Measurements from ENCODE around the gene TMEM51. TPM values are rescaled to one million over a fixed set of nuclear protein-coding genes. Genes with fewer than 3 reads are reported as not detected.
A peak's percentile ranks its signal among the peaks of the same experiment; 100 is the strongest.

The TMEM51 gene
- total and polyA plus RNA-seq, 2 of the 4 experiments (the other 2 are of a cell fraction): 2.7 to 10.2 TPM

- Histone ChIP-seq H2AK9ac (replicated peaks; ENCODE audit: low read depth, low read length, poor library complexity) (peak overlapping the region; percentile 70), H2BK5ac (ENCODE audit: low read depth, low read length, poor library complexity, severe bottlenecking) (no peak overlapping the region), H3K4me1 (ENCODE audit: control insufficient read depth, insufficient read depth, low read length) (no peaks in the 10 kb centered on the region), H2BK120ac (ENCODE audit: low read depth, low read length) (no peak overlapping the region), H2BK15ac (ENCODE audit: low read depth, low read length) (no peak overlapping the region), H3K36me3 (ENCODE audit: control insufficient read depth, insufficient read depth, low read length) (no peaks in the 10 kb centered on the region), H2AFZ (replicated peaks; ENCODE audit: low read length, poor library complexity) (peak overlapping the region; percentile 49), H4K91ac (ENCODE audit: insufficient read depth, low read depth, low read length) (no peak overlapping the region), H3K9ac (ENCODE audit: low read depth, low read length) (no peak overlapping the region), H3K4ac (ENCODE audit: low read depth, low read length) (no peak overlapping the region), H3K79me1 (ENCODE audit: low read depth in 1 of 2, low read length in 2 of 2) (no peaks in the 10 kb centered on the region), H4K8ac (ENCODE audit: low read depth in 2 of 2, low read length in 2 of 2) (no peak overlapping the region), H3K4me2 (ENCODE audit: low read depth, low read length) (no peak overlapping the region), H2BK20ac (ENCODE audit: low read depth, low read length) (no peak overlapping the region), H3K9me3 (ENCODE audit: control insufficient read depth, insufficient read depth, low read length) (no peaks in the 10 kb centered on the region), H3K56ac (ENCODE audit: extremely low read depth, insufficient read depth, low read length) (no peak overlapping the region), H3K18ac (ENCODE audit: low read depth, low read length) (no peak overlapping the region), H4K20me1 (ENCODE audit: insufficient read depth, low read length) (no peaks in the 10 kb centered on the region), H2AK5ac (ENCODE audit: low read depth, low read length) (no peak overlapping the region), H3K14ac (replicated peaks; ENCODE audit: low read depth, low read length) (no peak overlapping the region), H3K4me3 (ENCODE audit: insufficient read depth, low read depth, low read length) (no peak overlapping the region), H3K23ac (ENCODE audit: low read depth, low read length) (no peak overlapping the region), H4K5ac (ENCODE audit: low read depth, low read length) (no peak overlapping the region), H3K27ac (ENCODE audit: insufficient read depth, low read length) (no peak overlapping the region), H3K9me1 (ENCODE audit: insufficient read depth, low read length) (no peaks in the 10 kb centered on the region; the same call in 1 of the 2 replicates), H3K27me3 (ENCODE audit: control insufficient read depth, insufficient read depth, low read length) (no peaks in the 10 kb centered on the region)
- dilution Hi-C loops (cut with HindIII; ENCODE audit: low sequenced_read_pairs, unreplicated experiment): no loop called here
- ChIA-PET CTCF (interaction anchor here (1.0 kb wide), 1 partner anchor 41 kb away, joined by 4 read pairs; no protein-coding TSS in a partner anchor), POLR2A (ENCODE audit: unreplicated experiment) (no interaction called here)
- TF ChIP-seq SMC3 (IDR thresholded peaks at IDR 0.05; ENCODE audit: low read depth, low read length): no peak
- TF ChIP-seq MAFK (IDR thresholded peaks at IDR 0.05; ENCODE audit: low read depth, low read length): no peak
- TF ChIP-seq POLR2A (IDR thresholded peaks at IDR 0.05; ENCODE audit: low read depth, low read length): no peak
- no peak for TF ChIP-seq BHLHE40 (IDR thresholded peaks at IDR 0.05; ENCODE audit: low read depth, low read length)
- no peak for TF ChIP-seq CHD1 (IDR thresholded peaks at IDR 0.05; ENCODE audit: low read depth, low read length)
- no peak for TF ChIP-seq MAZ (IDR thresholded peaks at IDR 0.05; ENCODE audit: borderline replicate concordance, low read depth, low read length)
- TF ChIP-seq NFE2L2 (IDR thresholded peaks at IDR 0.05; ENCODE audit: low read depth, low read length): no peak
- TF ChIP-seq CEBPB (IDR thresholded peaks at IDR 0.05; ENCODE audit: low read depth, low read length): no peak
- TF ChIP-seq ELK1 (IDR thresholded peaks at IDR 0.05; ENCODE audit: borderline replicate concordance, low read depth, low read length): no peak
- TF ChIP-seq CTCF (conservative IDR thresholded peaks at IDR 0.05; ENCODE audit: low read depth, low read length): no peak
- no peak for TF ChIP-seq MXI1 (IDR thresholded peaks at IDR 0.05; ENCODE audit: borderline replicate concordance, low read depth, low read length)
- TF ChIP-seq RAD21 (IDR thresholded peaks at IDR 0.05; ENCODE audit: low read length): no peak
- TF ChIP-seq FOS (IDR thresholded peaks at IDR 0.05; ENCODE audit: low read depth, low read length): no peak
- no peak for TF ChIP-seq RFX5 (IDR thresholded peaks at IDR 0.05; ENCODE audit: low read depth, low read length)
- no peak for TF ChIP-seq RCOR1 (IDR thresholded peaks at IDR 0.05; ENCODE audit: insufficient replicate concordance, low read length)
- no peak for TF ChIP-seq USF2 (IDR thresholded peaks at IDR 0.05; ENCODE audit: low read depth, low read length)
- ATAC-seq (ENCODE audit: low read depth) (no peak), DNase-seq (no peak)
- in situ Hi-C loops (cut with MboI; ENCODE audit: low sequenced_read_pairs): no loop called here
- no CpG with 5 or more reads among the region's 4 CpGs for WGBS, 2 experiments (ENCODE audit: extremely low coverage in 2 of 2, insufficient read length in 1 of 2)
- no TSS peak for BruUV-seq (replicated peaks)
- intact Hi-C loops (cut with micrococcal nuclease): no loop called here
Measured at GRCh38 chr1:15229707-15230131, 76.2 kb downstream of the TMEM51 start.

Data from IMR-90 (cell line).